H9 (cell line): ENCODE data around the gene ARID1A. TPM values are rescaled to one million over a fixed set of nuclear protein-coding genes. Genes with fewer than 3 reads are reported as not detected.
A peak's percentile ranks its signal among the peaks of the same experiment; 100 is the strongest.

ENCODE experiments used
- DNase-seq: peaks from one replicate; pipeline ENCODE4 v3.0.0-alpha.2; 2017
- H2AFZ ChIP-seq: one replicate; pipeline ENCODE4 v1.6.1; 2013; ENCODE audit warnings: mild to moderate bottlenecking, low read length, control low read depth, moderate library complexity
- H2AK5ac ChIP-seq: 2 replicates; pipeline ENCODE4 v1.6.1; 2013; ENCODE audit warnings: low read length, control low read depth, mixed read lengths; ENCODE audit not compliant: insufficient read length
- H2BK120ac ChIP-seq: one replicate; pipeline ENCODE4 v1.6.1; 2013; ENCODE audit warnings: low read depth, mild to moderate bottlenecking, low read length, control low read depth, inconsistent platforms; ENCODE audit not compliant: poor library complexity, severe bottlenecking
- H2BK12ac ChIP-seq: 2 replicates; pipeline ENCODE4 v1.6.1; 2013; ENCODE audit warnings: low read length, control low read depth, mixed read lengths, low read depth; ENCODE audit not compliant: insufficient read length
- H2BK15ac ChIP-seq: 2 replicates; pipeline ENCODE4 v1.6.1; 2013; ENCODE audit warnings: low read depth, low read length, control low read depth
- H2BK20ac ChIP-seq: one replicate; pipeline ENCODE4 v1.6.1; 2013; ENCODE audit warnings: low read depth, mild to moderate bottlenecking, low read length, control low read depth, inconsistent platforms; ENCODE audit not compliant: poor library complexity, severe bottlenecking
- H2BK5ac ChIP-seq: 2 replicates; pipeline ENCODE4 v1.6.1; 2013; ENCODE audit warnings: low read length, control low read depth, mixed read lengths; ENCODE audit not compliant: insufficient read length
- H3K14ac ChIP-seq: 2 replicates; pipeline ENCODE4 v1.6.1; 2013; ENCODE audit warnings: low read length, control low read depth; ENCODE audit not compliant: insufficient read depth
- H3K18ac ChIP-seq: 2 replicates; pipeline ENCODE4 v1.6.1; 2013; ENCODE audit warnings: low read depth, mild to moderate bottlenecking, mixed read lengths, low read length, control low read depth; ENCODE audit not compliant: insufficient read length
- H3K23ac ChIP-seq: 2 replicates; pipeline ENCODE4 v1.6.1; 2013; ENCODE audit warnings: low read length, control low read depth, mixed read lengths, low read depth; ENCODE audit not compliant: insufficient read length
- H3K23me2 ChIP-seq: 2 replicates; pipeline ENCODE4 v1.6.1; 2013; ENCODE audit warnings: low read depth, mild to moderate bottlenecking, mixed read lengths, low read length, control low read depth; ENCODE audit not compliant: insufficient read length, poor library complexity, severe bottlenecking
- H3K27ac ChIP-seq: 2 replicates; pipeline ENCODE4 v1.5.1; 2013; ENCODE audit warnings: low read length, control low read depth, mixed read lengths, low read depth; ENCODE audit not compliant: insufficient read length
- H3K27me3 ChIP-seq: 2 replicates; pipeline ENCODE4 v1.6.1; 2013; ENCODE audit warnings: low read length, control low read depth, inconsistent platforms; ENCODE audit not compliant: insufficient read depth
- H3K4ac ChIP-seq: 2 replicates; pipeline ENCODE4 v1.6.1; 2013; ENCODE audit warnings: low read depth, mild to moderate bottlenecking, control low read depth, inconsistent platforms, low read length, moderate library complexity
- H3K4me1 ChIP-seq: 2 replicates; pipeline ENCODE4 v1.6.1; 2013; ENCODE audit warnings: low read length, control low read depth, inconsistent platforms; ENCODE audit not compliant: insufficient read depth
- H3K4me2 ChIP-seq: 2 replicates; pipeline ENCODE4 v1.6.1; 2013; ENCODE audit warnings: low read length, control low read depth, mixed read lengths; ENCODE audit not compliant: insufficient read length, insufficient read depth
- H3K56ac ChIP-seq: 2 replicates; pipeline ENCODE4 v1.6.1; 2013; ENCODE audit warnings: low read depth, mild to moderate bottlenecking, mixed read lengths, low read length, control low read depth; ENCODE audit not compliant: insufficient read length
- H3K79me1 ChIP-seq: 2 replicates; pipeline ENCODE4 v1.6.1; 2013; ENCODE audit warnings: low read depth, mild to moderate bottlenecking, moderate library complexity, low read length, control low read depth, inconsistent platforms; ENCODE audit not compliant: insufficient read depth, poor library complexity, severe bottlenecking
- H3K79me2 ChIP-seq: 2 replicates; pipeline ENCODE4 v1.6.1; 2013; ENCODE audit warnings: low read length, control low read depth, inconsistent platforms; ENCODE audit not compliant: insufficient read depth
- H3K9ac ChIP-seq: 2 replicates; pipeline ENCODE4 v1.6.1; 2013; ENCODE audit warnings: low read length, control low read depth, mixed read lengths; ENCODE audit not compliant: insufficient read length; ENCODE audit errors: extremely low read depth
- H3K9me3 ChIP-seq: one replicate; pipeline ENCODE4 v1.6.1; 2013; ENCODE audit warnings: low read depth, low read length, inconsistent platforms; ENCODE audit not compliant: control insufficient read depth
- H3T11ph ChIP-seq: one replicate; pipeline ENCODE4 v1.6.1; 2013; ENCODE audit warnings: mild to moderate bottlenecking, low read length, control low read depth, inconsistent platforms
- H4K20me1 ChIP-seq: one replicate; pipeline ENCODE4 v1.6.1; 2013; ENCODE audit not compliant: control insufficient read depth, insufficient read length, insufficient read depth
- H4K5ac ChIP-seq: 2 replicates; pipeline ENCODE4 v1.6.1; 2013; ENCODE audit warnings: low read depth, mild to moderate bottlenecking, mixed read lengths, low read length, control low read depth; ENCODE audit not compliant: insufficient read length
- H4K8ac ChIP-seq: replicated peaks from 2 replicates; pipeline ENCODE4 v1.6.1; 2013; ENCODE audit warnings: low read length, control low read depth, mixed read lengths, low read depth; ENCODE audit not compliant: insufficient read length
- H4K91ac ChIP-seq: 2 replicates; pipeline ENCODE4 v1.6.1; 2013; ENCODE audit warnings: low read depth, mild to moderate bottlenecking, moderate library complexity, mixed read lengths, low read length, control low read depth; ENCODE audit not compliant: insufficient read length
- H3K27ac Mint-ChIP-seq, 3 experiments: 2 replicates in 2 of 3; 3 replicates in 1 of 3; pipeline ENCODE4 v1.8.0; 2020 to 2021; ENCODE audit warnings: mixed read lengths in 3 of 3, mild to moderate bottlenecking in 1 of 3, moderate library complexity in 1 of 3
- H3K27me3 Mint-ChIP-seq: 2 replicates; pipeline ENCODE4 v1.8.0; 2021; ENCODE audit warnings: low read depth, mild to moderate bottlenecking, moderate library complexity, mixed read lengths
- H3K36me3 Mint-ChIP-seq, 3 experiments: 2 replicates in 2 of 3; 3 replicates in 1 of 3; pipeline ENCODE4 v1.8.0; 2020 to 2021; ENCODE audit warnings: low read depth in 3 of 3, mixed read lengths in 3 of 3; ENCODE audit not compliant: insufficient read depth in 1 of 3
- H3K4me1 Mint-ChIP-seq, 2 experiments: 2 replicates each; pipeline ENCODE4 v1.8.0; 2020; ENCODE audit warnings: mixed read lengths in 2 of 2
- H3K4me3 Mint-ChIP-seq, 2 experiments: 2 replicates in 1 of 2; 3 replicates in 1 of 2; pipeline ENCODE4 v1.8.0; 2020 to 2021; ENCODE audit warnings: mild to moderate bottlenecking in 2 of 2, mixed read lengths in 2 of 2, moderate library complexity in 1 of 2
- H3K9me3 Mint-ChIP-seq, 2 experiments: 2 replicates in 1 of 2; 3 replicates in 1 of 2; pipeline ENCODE4 v1.8.0; 2020; ENCODE audit warnings: mild to moderate bottlenecking in 2 of 2, mixed read lengths in 2 of 2, moderate library complexity in 1 of 2
- CTCF ChIP-seq: fragments of 200-600 bp; sonication (generic); conservative IDR thresholded peaks from 3 replicates; pipeline ENCODE4 v1.8.0; 2021; ENCODE audit warnings: antibody characterized with exemption, mild to moderate bottlenecking
- WGBS: extraction: QIAGEN DNeasy Blood & Tissue Kit; methylation state at CpG from one replicate; pipeline ENCODE4 v1.1.7; 2013; ENCODE audit warnings: missing lambda C conversion rate, low lambda C conversion rate, mixed read lengths; ENCODE audit not compliant: insufficient read length; ENCODE audit errors: extremely low coverage; 5-methylcytosine and 5-hydroxymethylcytosine counted together
- total RNA-seq: library from RNA; stranded (reverse); gene quantifications from 2 replicates; pipeline ENCODE4 v1.2.1, GENCODE V29; 2021

ARID1A gene
- total RNA-seq, 1 experiment from 2014 or later, result 147 TPM

- no peak overlapping the region for H2AK5ac ChIP-seq
- no peak overlapping the region for H3T11ph ChIP-seq
- TF ChIP-seq CTCF, result no peak
- no peak overlapping the region for H3K23ac ChIP-seq
- H4K5ac ChIP-seq, result no peak overlapping the region
- no peaks in the 10 kb centered on the region for H4K20me1 ChIP-seq
- no peak for DNase-seq
- no peak overlapping the region for H3K18ac ChIP-seq
- H2BK120ac ChIP-seq, result no peak overlapping the region
- H3K4me1 Mint-ChIP-seq, result peaks cover 5 to 21% of the 10 kb centered on the region in 2 experiments
- no peak overlapping the region for H3K4me2 ChIP-seq
- H3K9me3 ChIP-seq, result no peaks in the 10 kb centered on the region
- H3K9me3 Mint-ChIP-seq, result no peaks in the 10 kb centered on the region; a peak in 1 of 5 replicates
- H3K4me3 Mint-ChIP-seq, result no peak overlapping the region
- no peaks in the 10 kb centered on the region for H3K27me3 ChIP-seq
- H3K4me1 ChIP-seq, result peaks cover 2% of the 10 kb centered on the region
- H3K56ac ChIP-seq, result no peak overlapping the region
- H2BK15ac ChIP-seq, result no peak overlapping the region
- peaks cover 4% of the 10 kb centered on the region for H3K79me1 ChIP-seq
- no peak overlapping the region for H3K14ac ChIP-seq
- H2BK12ac ChIP-seq, result no peak overlapping the region
- H3K27ac ChIP-seq, result no peak overlapping the region
- no peak overlapping the region for H2BK5ac ChIP-seq
- peak overlapping the region in 2 of 3 experiments; percentile 49 to 81; a peak in 5 of 7 replicates for H3K27ac Mint-ChIP-seq
- H3K36me3 Mint-ChIP-seq, result peaks cover 21 to 81% (median 75%) of the 10 kb centered on the region in 3 experiments; a peak in 6 of 7 replicates
- H3K23me2 ChIP-seq, result no peaks in the 10 kb centered on the region
- H4K8ac ChIP-seq, result no peak overlapping the region
- no peak overlapping the region for H2BK20ac ChIP-seq
- H4K91ac ChIP-seq, result no peak overlapping the region
- no peaks in the 10 kb centered on the region for H3K27me3 Mint-ChIP-seq
- peaks cover 2% of the 10 kb centered on the region; the same call in 1 of the 2 replicates for H3K79me2 ChIP-seq
- no peak overlapping the region for H3K9ac ChIP-seq
- H2AFZ ChIP-seq, result no peak overlapping the region
- no peak overlapping the region for H3K4ac ChIP-seq
- no CpG with 5 or more reads among the region's 4 CpGs for WGBS
Measured at GRCh38 chr1:26739329-26739914, 43.6 kb downstream of the ARID1A start.
